Smooth muscle cell of the brain vasculature (primary cell): Measurements from ENCODE around the gene BCL11A.

Experiments used
- DNase-seq: peaks from one replicate; pipeline ENCODE4 v3.0.0-alpha.2; 2012; ENCODE audit warnings: low read depth, low spot score

The BCL11A gene

GRCh38 chr2:60527762-60528161, 25.7 kb downstream of the BCL11A start:
- no peak for DNase-seq

- no peak for DNase-seq
Observed at GRCh38 chr2:60526623-60527022, 26.8 kb downstream of the BCL11A start.

- DNase-seq, result no peak
Observed at GRCh38 chr2:60525899-60526298, 27.6 kb downstream of the BCL11A start.

- DNase-seq, result no peak
Observed at GRCh38 chr2:60524874-60525273, 28.6 kb downstream of the BCL11A start.

- DNase-seq, result no peak
Observed at GRCh38 chr2:60523963-60524362, 29.5 kb downstream of the BCL11A start.

- no peak for DNase-seq
Observed at GRCh38 chr2:60522462-60522861, 31.0 kb downstream of the BCL11A start.

GRCh38 chr2:60521626-60522025, 31.8 kb downstream of the BCL11A start:
- no peak for DNase-seq

GRCh38 chr2:60520917-60521539, 32.4 kb downstream of the BCL11A start:
- DNase-seq, result no peak

- DNase-seq, result no peak
Observed at GRCh38 chr2:60520151-60520876, 33.1 kb downstream of the BCL11A start.

- DNase-seq, result no peak
Observed at GRCh38 chr2:60519231-60519863, 34.1 kb downstream of the BCL11A start.

GRCh38 chr2:60518567-60518966, 34.9 kb downstream of the BCL11A start:
- DNase-seq, result no peak

GRCh38 chr2:60517446-60517845, 36.0 kb downstream of the BCL11A start:
- no peak for DNase-seq

- no peak for DNase-seq
Observed at GRCh38 chr2:60516826-60517225, 36.6 kb downstream of the BCL11A start.

- peak; percentile 82 for DNase-seq
Observed at GRCh38 chr2:60516383-60516811, 37.1 kb downstream of the BCL11A start.

GRCh38 chr2:60515721-60516226, 37.7 kb downstream of the BCL11A start:
- DNase-seq, result peak; percentile 57

- no peak for DNase-seq
Observed at GRCh38 chr2:60513996-60514395, 39.5 kb downstream of the BCL11A start.

GRCh38 chr2:60513191-60513590, 40.3 kb downstream of the BCL11A start:
- no peak for DNase-seq

GRCh38 chr2:60512641-60513040, 40.8 kb downstream of the BCL11A start:
- no peak for DNase-seq

GRCh38 chr2:60512062-60512622, 41.3 kb downstream of the BCL11A start:
- DNase-seq, result no peak

- no peak for DNase-seq
Observed at GRCh38 chr2:60510713-60511112, 42.7 kb downstream of the BCL11A start.

- DNase-seq, result no peak
Observed at GRCh38 chr2:60509066-60509465, 44.4 kb downstream of the BCL11A start.

GRCh38 chr2:60508339-60508917, 45.0 kb downstream of the BCL11A start:
- DNase-seq, result no peak
